G401 (cell line): Measurements from ENCODE around the gene PAH. TPM values are rescaled to one million over a fixed set of nuclear protein-coding genes. Genes with fewer than 3 reads are reported as not detected.
A peak's percentile ranks its signal among the peaks of the same experiment; 100 is the strongest.
"Not testable (repeated sequence)": the region's sequence is repeated elsewhere in the genome, so short reads cannot be mapped to it uniquely, and the experiment has no call there.

Experiments used
- DNase-seq: peaks from one replicate; pipeline ENCODE4 v3.0.0-alpha.2; 2015; ENCODE audit warnings: low spot score
- in situ Hi-C: cut with HindIII; loops from 2 replicates; pipeline ENCODE4 v1.10.0; 2016; ENCODE audit warnings: low sequenced_read_pairs, mixed read lengths
- total RNA-seq: library from RNA; depleted of rRNA; stranded (reverse); fragments of >200 nt; shearing (Covaris generic); gene quantifications from 2 replicates; pipeline ENCODE4 v1.2.3, GENCODE V29; 2014

PAH gene
- total RNA-seq, 1 experiment from 2014 or later, result not detected

DNA sequence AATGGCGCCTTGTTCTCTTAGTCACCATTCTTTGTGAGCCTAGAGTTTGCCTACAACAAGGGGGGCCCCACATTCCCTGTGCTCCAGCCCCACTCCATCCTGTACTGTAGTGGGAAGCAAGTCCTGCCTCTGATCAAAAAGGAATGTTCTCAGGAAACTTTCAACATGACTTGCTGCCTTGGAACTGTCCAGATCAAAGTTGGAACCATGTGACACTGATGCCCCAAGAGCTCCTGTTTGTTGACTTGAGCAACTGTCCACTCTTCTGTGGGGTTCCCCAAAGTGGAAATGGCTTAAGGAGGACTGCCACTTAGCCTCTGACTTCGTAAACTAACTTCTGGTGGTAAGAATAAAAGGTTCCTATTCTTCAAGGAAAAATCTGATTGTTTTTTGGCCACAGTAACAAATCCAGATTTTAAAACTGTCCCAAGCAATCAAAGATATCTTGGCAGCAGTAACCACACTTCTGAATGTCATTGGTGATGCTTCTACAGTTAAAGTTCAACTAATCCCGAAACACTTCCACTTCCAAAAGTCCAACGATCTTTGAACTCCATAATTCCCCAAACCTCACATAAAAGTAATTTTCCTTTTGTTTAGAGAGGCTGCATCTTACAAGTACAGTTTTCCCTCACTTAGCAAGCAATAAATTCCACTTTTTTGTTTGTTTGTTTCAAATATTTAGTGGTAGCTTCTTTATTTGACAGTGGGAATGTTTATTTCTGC lies 67.2 kb downstream of the PAH start:
- in situ Hi-C loops, result no loop called here
- no peak for DNase-seq

GRCh38 chr12:102848832-102849231 lies 68.2 kb downstream of the PAH start:
- in situ Hi-C loops, result no loop called here
- DNase-seq, result no peak

DNA sequence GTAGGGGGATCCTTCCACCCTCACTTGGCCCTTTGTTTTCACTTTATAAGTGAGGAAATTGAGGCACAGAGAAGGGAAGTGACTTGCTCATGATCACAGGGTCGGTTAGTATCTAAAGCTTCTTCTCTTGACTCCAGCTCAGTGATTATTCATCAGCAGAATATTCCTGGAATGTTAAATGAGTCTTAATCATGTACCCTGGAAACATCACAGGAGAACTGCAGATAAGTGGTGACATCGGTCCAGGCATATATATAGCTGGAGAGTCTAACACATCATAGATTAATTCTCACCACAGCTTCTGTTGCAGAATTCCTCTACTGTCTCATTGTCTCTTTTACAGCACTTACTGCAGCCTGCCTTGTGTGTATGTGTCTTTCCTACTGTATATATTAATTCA lies 69.9 kb downstream of the PAH start:
- no peak for DNase-seq
- in situ Hi-C loops, result no loop called here

GRCh38 chr12:102833687-102834441 lies 83.2 kb downstream of the PAH start:
- no peak for DNase-seq
- in situ Hi-C loops, result no loop called here

GRCh38 chr12:102832826-102833225 lies 84.2 kb downstream of the PAH start:
- in situ Hi-C loops, DNase-seq: not testable (repeated sequence)

DNA sequence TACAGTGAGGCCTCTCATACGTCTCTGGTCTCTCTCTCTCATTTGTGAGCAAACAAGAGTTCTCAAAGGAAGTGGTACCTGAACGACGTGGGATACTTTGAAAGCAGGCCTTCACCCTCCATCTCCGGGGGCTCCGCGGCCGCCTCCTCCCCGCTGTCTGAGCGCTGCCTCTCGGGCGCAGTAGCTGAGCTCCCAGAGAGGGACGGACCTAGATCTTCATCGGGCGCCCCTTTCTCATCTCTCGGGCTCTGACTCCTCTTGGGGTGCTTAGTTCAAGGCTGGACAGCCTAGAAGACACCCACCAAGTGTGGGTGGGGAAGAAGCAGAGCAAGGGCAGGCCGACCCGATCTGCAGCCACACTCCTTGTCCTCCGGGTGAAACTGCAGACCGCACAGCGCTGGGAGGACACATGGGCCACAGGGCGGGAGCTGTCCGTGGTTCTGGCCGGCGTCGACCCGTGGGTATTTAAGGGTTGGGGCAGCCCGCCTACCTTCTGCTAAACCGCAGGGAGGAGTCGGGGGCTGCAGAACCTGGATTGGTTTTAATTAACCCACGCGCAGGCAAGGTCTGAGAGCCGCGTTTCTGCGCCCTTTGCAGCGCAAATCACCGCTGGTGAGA lies 92.7 kb downstream of the PAH start:
- no peak for DNase-seq
- in situ Hi-C loops, result no loop called here

DNA sequence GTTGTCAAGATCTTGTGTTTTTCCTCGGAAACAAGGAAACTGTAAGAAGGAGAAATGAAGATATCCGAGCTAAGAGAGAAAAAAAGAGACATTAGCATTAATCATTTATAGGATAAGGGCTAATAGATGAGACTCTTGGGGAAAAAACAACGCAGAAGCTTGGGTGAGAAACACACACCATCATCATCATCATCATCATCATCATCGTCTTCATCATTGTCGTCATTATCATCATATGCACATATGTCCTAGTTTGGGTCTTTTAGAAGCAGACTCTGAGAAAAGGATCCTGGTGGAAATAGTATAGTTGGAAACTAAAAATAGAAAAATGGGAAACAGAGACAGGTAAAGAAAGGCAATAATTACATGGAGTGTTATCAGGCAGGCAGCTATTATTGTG lies 95.9 kb downstream of the PAH start:
- no peak for DNase-seq
- in situ Hi-C loops, result no loop called here

DNA sequence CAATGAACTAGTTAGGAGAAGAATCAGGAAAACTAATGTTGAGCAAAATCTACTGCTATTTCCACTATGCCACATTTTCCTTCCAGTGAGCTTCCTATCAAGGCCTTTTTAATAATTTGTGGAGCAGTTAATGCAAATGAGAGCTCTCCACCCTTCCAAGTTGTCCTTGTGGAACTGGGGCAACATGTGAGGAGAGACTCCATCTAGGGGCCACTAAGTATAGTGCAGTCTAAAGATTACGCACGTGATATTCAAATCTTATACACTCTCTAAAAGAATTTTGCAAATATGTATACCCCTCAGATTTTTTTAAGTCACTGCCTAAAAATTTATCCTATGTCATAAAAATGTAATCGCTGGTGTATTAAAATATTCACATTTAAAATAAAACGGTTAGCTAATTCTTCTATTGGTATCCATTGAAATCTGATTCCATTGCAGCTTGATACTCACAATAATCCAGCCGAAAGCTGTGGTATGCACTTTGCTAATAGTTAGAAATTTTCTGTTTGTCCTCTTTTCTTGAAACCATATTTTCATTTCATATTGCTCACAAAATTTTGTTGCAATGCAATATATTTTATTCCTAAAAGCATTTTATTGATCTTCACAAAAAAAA lies 100.1 kb downstream of the PAH start:
- peak; percentile 11 for DNase-seq
- in situ Hi-C loops, result no loop called here

- no peak for DNase-seq
- in situ Hi-C loops, result no loop called here
Observed at GRCh38 chr12:102814691-102815367, 102.2 kb downstream of the PAH start.

DNA sequence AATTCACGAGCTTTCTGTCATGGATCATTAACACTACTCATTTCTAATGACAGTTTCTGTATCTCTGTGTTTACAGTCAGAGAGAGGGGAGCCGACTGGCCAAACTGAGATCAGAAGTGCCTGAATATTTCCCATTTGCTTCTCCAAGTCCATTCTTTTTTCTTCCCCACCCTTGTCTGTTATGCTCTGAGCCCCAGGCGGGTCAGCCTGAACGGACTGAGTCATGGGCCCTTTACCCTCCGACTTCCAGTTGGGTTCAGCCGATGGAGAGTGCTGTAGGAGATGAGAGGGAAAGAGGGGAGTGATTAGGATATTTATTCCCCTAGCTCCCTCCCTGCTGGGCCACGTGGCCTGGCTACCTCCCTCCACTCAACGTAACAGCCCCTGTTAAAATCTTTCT lies 104.7 kb downstream of the PAH start:
- in situ Hi-C loops, result no loop called here
- no peak for DNase-seq

DNA sequence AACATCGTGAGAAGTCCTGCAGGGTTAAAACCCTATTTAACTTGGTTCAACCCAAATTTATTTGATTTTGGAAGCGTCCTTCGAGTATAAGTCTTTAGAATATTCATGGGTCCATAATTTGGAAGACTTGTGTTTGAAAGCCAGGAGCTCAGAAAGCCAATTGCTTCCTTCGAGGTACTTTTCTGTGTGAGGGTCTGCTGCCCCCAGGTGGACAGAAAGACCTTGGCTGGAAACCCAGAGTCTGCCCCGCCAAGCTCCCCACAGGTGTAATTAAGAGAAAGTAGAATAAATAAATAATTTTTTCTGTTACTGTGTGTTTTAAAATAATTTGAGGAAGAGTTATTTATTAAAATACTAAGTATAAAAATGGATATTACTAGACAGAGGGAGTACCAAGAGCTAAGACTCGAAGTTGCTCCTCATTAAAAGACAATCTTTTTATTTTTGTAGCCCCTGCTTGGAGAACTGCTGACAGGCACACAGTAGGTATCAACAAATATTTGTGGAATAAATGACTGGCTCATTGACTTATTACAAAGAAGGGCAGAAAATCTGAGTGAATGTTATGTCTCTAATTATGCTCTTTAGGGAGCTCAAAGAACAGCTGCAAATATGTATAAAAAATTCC lies 105.8 kb downstream of the PAH start:
- peak; percentile 6 for DNase-seq
- in situ Hi-C loops, result no loop called here

DNA sequence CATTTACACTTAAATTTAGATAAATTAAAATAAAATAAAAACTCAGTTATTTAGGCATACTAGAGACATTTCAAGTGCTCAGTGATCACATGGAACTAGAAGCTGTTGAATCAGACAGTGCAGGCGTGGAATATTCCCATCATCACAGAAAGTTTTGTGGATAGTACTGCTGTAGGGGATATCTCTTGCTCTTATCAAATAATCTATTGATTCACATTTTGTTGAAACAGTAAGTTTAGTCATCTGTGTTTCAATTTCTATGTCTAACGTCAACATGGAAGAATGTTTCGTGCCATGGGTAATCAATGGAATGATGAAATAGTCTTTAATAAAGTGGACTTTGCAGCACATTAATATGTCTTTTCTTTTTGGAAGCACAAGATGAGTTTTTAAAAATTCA lies 108.6 kb downstream of the PAH start:
- in situ Hi-C loops, result no loop called here
- no peak for DNase-seq

GRCh38 chr12:102806592-102806991 lies 110.5 kb downstream of the PAH start:
- in situ Hi-C loops, result no loop called here
- DNase-seq, result no peak

- DNase-seq, result no peak
- in situ Hi-C loops, result no loop called here
Observed at GRCh38 chr12:102806110-102806509, 110.9 kb downstream of the PAH start.

- in situ Hi-C loops, result no loop called here
- no peak for DNase-seq
Observed at GRCh38 chr12:102800565-102800964, 116.5 kb downstream of the PAH start.

- in situ Hi-C loops, result no loop called here
- no peak for DNase-seq
Observed at GRCh38 chr12:102799229-102799628, 117.8 kb downstream of the PAH start.

GRCh38 chr12:102797528-102797927 lies 119.5 kb downstream of the PAH start:
- no peak for DNase-seq
- in situ Hi-C loops, result no loop called here

GRCh38 chr12:102793921-102794320 lies 123.1 kb downstream of the PAH start:
- no peak for DNase-seq
- in situ Hi-C loops, result no loop called here
